NOMO-1 (cell line): ENCODE data around the gene MLH3.
A peak's percentile ranks its signal among the peaks of the same experiment; 100 is the strongest.
"Not testable (repeated sequence)": the region's sequence is repeated elsewhere in the genome, so short reads cannot be mapped to it uniquely, and the experiment has no call there.

Source experiments
- DNase-seq, 2 experiments: peaks; one replicate each; lab custom pipeline; 2025; ENCODE audit not compliant: unreplicated experiment in 2 of 2; lab: John Stamatoyannopoulos, UW

MLH3 gene

GRCh38 chr14:75067765-75068164, 16.5 kb upstream of the MLH3 start:
- not testable (repeated sequence) for DNase-seq

- DNase-seq, result no peak
Observed at GRCh38 chr14:75067212-75067611, 15.9 kb upstream of the MLH3 start.

- no peak for DNase-seq
Observed at GRCh38 chr14:75066691-75067090, 15.4 kb upstream of the MLH3 start.

- DNase-seq, result no peak
Observed at GRCh38 chr14:75064205-75064567, 12.9 kb upstream of the MLH3 start.

- DNase-seq, result peak; percentile 76 to 92
Observed at GRCh38 chr14:75063491-75064204, 12.4 kb upstream of the MLH3 start, which contains the start of gene ACYP1. Gene ACYP1, minus strand, starts transcription at chr14:75064024. Its CDS starts 471 bp downstream, at chr14:75063553.

- DNase-seq, result no peak
Observed at GRCh38 chr14:75063013-75063412, 11.7 kb upstream of the MLH3 start.

GRCh38 chr14:75060420-75060819, 9.2 kb upstream of the MLH3 start:
- DNase-seq, result no peak

- DNase-seq, result no peak
Observed at GRCh38 chr14:75059642-75060041, 8.4 kb upstream of the MLH3 start.

- DNase-seq, result no peak
Observed at GRCh38 chr14:75054421-75054820, 3.2 kb upstream of the MLH3 start.

GRCh38 chr14:75053396-75054291, 2.4 kb upstream of the MLH3 start:
- DNase-seq, result no peak

GRCh38 chr14:75051556-75051899, 261 bp upstream of the MLH3 start:
- no peak for DNase-seq

- peak in 1 of 2 experiments; percentile 45 for DNase-seq
Observed at GRCh38 chr14:75049731-75050201, 1.5 kb downstream of the MLH3 start.

- DNase-seq, result no peak
Observed at GRCh38 chr14:75049136-75049535, 2.1 kb downstream of the MLH3 start.

GRCh38 chr14:75048101-75048500, 3.2 kb downstream of the MLH3 start:
- no peak for DNase-seq

GRCh38 chr14:75047506-75047905, 3.8 kb downstream of the MLH3 start:
- DNase-seq, result no peak

GRCh38 chr14:75046899-75047298, 4.4 kb downstream of the MLH3 start:
- DNase-seq, result no peak

- no peak for DNase-seq
Observed at GRCh38 chr14:75046275-75046674, 5.0 kb downstream of the MLH3 start.

GRCh38 chr14:75044752-75045151, 6.5 kb downstream of the MLH3 start:
- no peak for DNase-seq

GRCh38 chr14:75044322-75044721, 6.9 kb downstream of the MLH3 start:
- DNase-seq, result no peak

- no peak for DNase-seq
Observed at GRCh38 chr14:75042035-75042434, 9.2 kb downstream of the MLH3 start.

GRCh38 chr14:75041613-75042012, 9.7 kb downstream of the MLH3 start:
- no peak for DNase-seq

- DNase-seq, result no peak
Observed at GRCh38 chr14:75040959-75041358, 10.3 kb downstream of the MLH3 start.
